CD4-positive, alpha-beta T cell treated with Interleukin-4 for 4 hours (primary cell): ENCODE results near the gene WDR1.

Source experiments
- DNase-seq: peaks from one replicate; pipeline ENCODE4 v3.0.0-alpha.2; 2020

Gene WDR1

GRCh38 chr4:10034612-10035104 is 81.9 kb downstream of the WDR1 start:
- DNase-seq: no peak

GRCh38 chr4:10034136-10034535 is 82.5 kb downstream of the WDR1 start:
- no peak for DNase-seq

GRCh38 chr4:10033191-10033881 is 83.3 kb downstream of the WDR1 start:
- no peak for DNase-seq

GRCh38 chr4:10032625-10033024 is 84.0 kb downstream of the WDR1 start:
- no peak for DNase-seq

- DNase-seq: no peak
These were observed 84.7 kb downstream of the WDR1 start for GRCh38 chr4:10031668-10032590.

- DNase-seq: no peak
These were observed 85.5 kb downstream of the WDR1 start for GRCh38 chr4:10030972-10031667.

GRCh38 chr4:10029403-10029802 is 87.2 kb downstream of the WDR1 start:
- no peak for DNase-seq

GRCh38 chr4:10028910-10029309 is 87.7 kb downstream of the WDR1 start:
- DNase-seq: no peak

- no peak for DNase-seq
These were observed 90.1 kb downstream of the WDR1 start for GRCh38 chr4:10026485-10026884.

GRCh38 chr4:10025230-10025806 is 91.3 kb downstream of the WDR1 start:
- no peak for DNase-seq
